HEK293 (cell line): Measurements from ENCODE around the gene EIF1AX.

ENCODE experiments used
- CTCF ChIA-PET: fragments of 350-600 bp; formaldehyde crosslinking; extraction: SDS; loops from one replicate; lab custom pipeline; 2021; ENCODE audit warnings: antibody characterized with exemption; lab: Yijun Ruan, JAX
- POLR2A ChIA-PET: fragments of 300-600 bp; formaldehyde crosslinking; extraction: SDS; loops from one replicate; lab custom pipeline; 2020; ENCODE audit warnings: antibody characterized with exemption, inconsistent platforms; lab: Yijun Ruan, JAX
- H3K27ac ChIP-seq: fragments of 200-500 bp; sonication (Bioruptor generic); 2 replicates; pipeline ENCODE4 v1.5.1; 2014; ENCODE audit warnings: low read depth, low read length, control low read depth, inconsistent platforms; ENCODE audit errors: extremely low read depth
- H3K36me3 ChIP-seq, 2 experiments: fragments of 200-500 bp in 1 of 2; sonication (Bioruptor generic) in 1 of 2; 1 replicate in 1 of 2; 2 replicates in 1 of 2; pipeline ENCODE4 v1.5.1; 2014 to 2017; ENCODE audit warnings: inconsistent platforms in 2 of 2, low read length in 2 of 2; ENCODE audit not compliant: control insufficient read depth in 2 of 2, insufficient read depth in 1 of 2
- H3K4me1 ChIP-seq: fragments of 200-500 bp; sonication (Bioruptor generic); 2 replicates; pipeline ENCODE4 v1.5.1; 2014; ENCODE audit warnings: mild to moderate bottlenecking, low read length, inconsistent platforms; ENCODE audit not compliant: control insufficient read depth, insufficient read depth
- H3K4me3 ChIP-seq: 2 replicates; pipeline ENCODE4 v1.5.1; 2011; ENCODE audit warnings: low read depth, mild to moderate bottlenecking, control low read depth, low read length, moderate library complexity
- H3K9me3 ChIP-seq: fragments of 200-500 bp; sonication (Bioruptor generic); 2 replicates; pipeline ENCODE4 v1.5.1; 2014; ENCODE audit warnings: low read depth, low read length, inconsistent platforms; ENCODE audit not compliant: control insufficient read depth, insufficient read depth
- AEBP2 ChIP-seq: fragments of 450-650 bp; formaldehyde crosslinking; IDR thresholded peaks from 2 replicates; pipeline ENCODE4 v1.5.1; 2016; ENCODE audit warnings: missing biosample characterization, missing genetic modification characterization, borderline replicate concordance
- BCL6B ChIP-seq: fragments of 450-650 bp; formaldehyde crosslinking; IDR thresholded peaks from 2 replicates; pipeline ENCODE4 v1.5.1; 2017; ENCODE audit warnings: missing biosample characterization, missing genetic modification characterization
- CTCF ChIP-seq: fragments of 450-650 bp; formaldehyde crosslinking; IDR thresholded peaks from 2 replicates; pipeline ENCODE4 v1.5.1; 2016; ENCODE audit warnings: missing biosample characterization, missing genetic modification characterization
- IKZF3 ChIP-seq: fragments of 450-650 bp; IDR thresholded peaks from 2 replicates; pipeline ENCODE4 v1.5.0; 2018; ENCODE audit warnings: missing biosample characterization, mild to moderate bottlenecking, missing genetic modification characterization, moderate library complexity
- KLF16 ChIP-seq: fragments of 450-650 bp; formaldehyde crosslinking; IDR thresholded peaks from 2 replicates; pipeline ENCODE4 v1.5.1; 2017; ENCODE audit warnings: missing biosample characterization, missing genetic modification characterization
- ZFP3 ChIP-seq: fragments of 450-650 bp; formaldehyde crosslinking; IDR thresholded peaks from 2 replicates; pipeline ENCODE4 v1.5.1; 2016; ENCODE audit warnings: low read depth, missing biosample characterization, missing genetic modification characterization
- ZNF114 ChIP-seq: fragments of 450-650 bp; formaldehyde crosslinking; IDR thresholded peaks from 2 replicates; pipeline ENCODE4 v1.5.0; 2017; ENCODE audit warnings: missing biosample characterization, missing genetic modification characterization
- ZNF132 ChIP-seq: fragments of 450-650 bp; formaldehyde crosslinking; IDR thresholded peaks from 2 replicates; pipeline ENCODE4 v1.5.1; 2017; ENCODE audit warnings: missing biosample characterization, missing genetic modification characterization, borderline replicate concordance
- ZNF18 ChIP-seq: fragments of 450-650 bp; formaldehyde crosslinking; IDR thresholded peaks from 2 replicates; pipeline ENCODE4 v1.5.1; 2016; ENCODE audit warnings: missing biosample characterization, missing genetic modification characterization
- ZNF239 ChIP-seq: fragments of 450-650 bp; formaldehyde crosslinking; IDR thresholded peaks from 2 replicates; pipeline ENCODE4 v1.5.1; 2016; ENCODE audit warnings: missing biosample characterization, missing genetic modification characterization
- ZNF394 ChIP-seq: fragments of 450-650 bp; formaldehyde crosslinking; IDR thresholded peaks from 2 replicates; pipeline ENCODE4 v1.5.1; 2016; ENCODE audit warnings: missing biosample characterization, missing genetic modification characterization, mild to moderate bottlenecking, moderate library complexity, borderline replicate concordance
- ZNF423 ChIP-seq: fragments of 450-650 bp; formaldehyde crosslinking; IDR thresholded peaks from 2 replicates; pipeline ENCODE4 v1.5.1; 2016; ENCODE audit warnings: missing biosample characterization, missing genetic modification characterization
- ZNF501 ChIP-seq: fragments of 450-650 bp; formaldehyde crosslinking; IDR thresholded peaks from 2 replicates; pipeline ENCODE4 v1.5.1; 2016; ENCODE audit warnings: missing biosample characterization, missing genetic modification characterization
- ZNF571 ChIP-seq: fragments of 450-650 bp; formaldehyde crosslinking; IDR thresholded peaks from 2 replicates; pipeline ENCODE4 v1.5.0; 2017; ENCODE audit warnings: missing biosample characterization, missing genetic modification characterization
- ZNF596 ChIP-seq: fragments of 450-650 bp; IDR thresholded peaks from 2 replicates; pipeline ENCODE4 v1.5.0; 2018; ENCODE audit warnings: missing biosample characterization, mild to moderate bottlenecking, missing genetic modification characterization, moderate library complexity
- ZNF610 ChIP-seq: fragments of 450-650 bp; formaldehyde crosslinking; IDR thresholded peaks from 2 replicates; pipeline ENCODE4 v1.5.1; 2016; ENCODE audit warnings: missing biosample characterization, missing genetic modification characterization, borderline replicate concordance
- ZNF623 ChIP-seq: fragments of 450-650 bp; formaldehyde crosslinking; IDR thresholded peaks from 2 replicates; pipeline ENCODE4 v1.5.1; 2016; ENCODE audit warnings: missing biosample characterization, missing genetic modification characterization
- ZNF664 ChIP-seq: fragments of 450-650 bp; formaldehyde crosslinking; IDR thresholded peaks from 2 replicates; pipeline ENCODE4 v1.5.1; 2016; ENCODE audit warnings: missing biosample characterization, missing genetic modification characterization
- ZNF76 ChIP-seq: fragments of 450-650 bp; formaldehyde crosslinking; IDR thresholded peaks from 2 replicates; pipeline ENCODE4; 2016; ENCODE audit warnings: low read depth, missing biosample characterization, missing genetic modification characterization, borderline replicate concordance
- ZNF837 ChIP-seq: fragments of 450-650 bp; formaldehyde crosslinking; IDR thresholded peaks from 2 replicates; pipeline ENCODE4 v1.5.1; 2016; ENCODE audit warnings: missing biosample characterization, missing genetic modification characterization
- TF ChIP-seq, protein P1 (sequence below): fragments of 450-650 bp; formaldehyde crosslinking; IDR thresholded peaks from 2 replicates; pipeline ENCODE4 v1.5.1; 2017; ENCODE audit warnings: missing biosample characterization, missing genetic modification characterization
- TF ChIP-seq, protein P2 (sequence below): sonication (generic); formaldehyde crosslinking; IDR thresholded peaks from 2 replicates; pipeline ENCODE4 v1.8.1; 2022; ENCODE audit warnings: mild to moderate bottlenecking, moderate library complexity, missing genetic modification reagents
- TF ChIP-seq, protein P3 (sequence below): fragments of 450-650 bp; formaldehyde crosslinking; IDR thresholded peaks from 2 replicates; pipeline ENCODE4 v1.5.1; 2016; ENCODE audit warnings: missing biosample characterization, missing genetic modification characterization

EIF1AX gene

DNA sequence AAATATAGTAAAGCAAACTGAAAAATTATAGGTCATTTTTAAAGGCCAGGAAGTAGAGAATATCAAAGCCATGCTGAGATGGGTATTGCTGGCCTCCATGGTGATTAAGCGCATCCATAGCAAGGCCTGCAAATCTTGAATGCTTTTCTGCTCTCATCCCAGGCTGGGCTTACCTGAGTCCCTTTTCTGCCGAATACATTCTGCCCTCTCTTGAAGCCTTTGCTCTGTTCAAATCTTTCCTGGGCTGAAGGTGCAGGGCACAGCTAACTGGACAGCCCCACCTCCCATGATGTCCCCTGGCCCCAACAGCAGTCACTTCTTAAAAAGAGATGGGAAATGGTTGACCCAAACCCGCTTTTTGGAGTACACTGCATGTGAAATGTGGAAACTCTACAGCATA lies 10.1 kb upstream of the EIF1AX start:
- Histone ChIP-seq H3K9me3 (no peaks in the 10 kb centered on the region), H3K4me1 (no peaks in the 10 kb centered on the region), H3K4me3 (no peak overlapping the region), H3K36me3 (peaks cover 30 to 44% of the 10 kb centered on the region in 2 experiments; a peak in 2 of 3 replicates), H3K27ac (no peak overlapping the region)
- TF ChIP-seq CTCF (no peak), ZNF501 (tag by site-specific recombination) (no peak), ZNF423 (tag by site-specific recombination) (no peak), ZFP3 (tag by site-specific recombination) (no peak)
- TF ChIP-seq, protein P1, sequence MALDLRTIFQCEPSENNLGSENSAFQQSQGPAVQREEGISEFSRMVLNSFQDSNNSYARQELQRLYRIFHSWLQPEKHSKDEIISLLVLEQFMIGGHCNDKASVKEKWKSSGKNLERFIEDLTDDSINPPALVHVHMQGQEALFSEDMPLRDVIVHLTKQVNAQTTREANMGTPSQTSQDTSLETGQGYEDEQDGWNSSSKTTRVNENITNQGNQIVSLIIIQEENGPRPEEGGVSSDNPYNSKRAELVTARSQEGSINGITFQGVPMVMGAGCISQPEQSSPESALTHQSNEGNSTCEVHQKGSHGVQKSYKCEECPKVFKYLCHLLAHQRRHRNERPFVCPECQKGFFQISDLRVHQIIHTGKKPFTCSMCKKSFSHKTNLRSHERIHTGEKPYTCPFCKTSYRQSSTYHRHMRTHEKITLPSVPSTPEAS (tag by site-specific recombination), result no peak
- POLR2A ChIA-PET, result no interaction called here
- CTCF ChIA-PET, result no interaction called here

GRCh38 chrX:20149326-20149725 lies 7.7 kb upstream of the EIF1AX start:
- Histone ChIP-seq H3K9me3 (no peaks in the 10 kb centered on the region), H3K36me3 (peaks cover 11 to 21% of the 10 kb centered on the region in 2 experiments; a peak in 2 of 3 replicates), H3K4me1 (no peaks in the 10 kb centered on the region), H3K27ac (no peak overlapping the region), H3K4me3 (no peak overlapping the region)
- ChIA-PET POLR2A (no interaction called here), CTCF (no interaction called here)
- no peak for TF ChIP-seq IKZF3 (tag by site-specific recombination)
- TF ChIP-seq ZNF394, result no peak
- no peak for TF ChIP-seq BCL6B
- no peak for TF ChIP-seq ZNF571 (tag by site-specific recombination)
- TF ChIP-seq KLF16 (tag by site-specific recombination), result no peak
- no peak for TF ChIP-seq ZNF132 (tag by site-specific recombination)
- TF ChIP-seq ZNF610 (tag by site-specific recombination), result no peak
- TF ChIP-seq ZNF76 (tag by site-specific recombination), result no peak
- TF ChIP-seq, protein P2, sequence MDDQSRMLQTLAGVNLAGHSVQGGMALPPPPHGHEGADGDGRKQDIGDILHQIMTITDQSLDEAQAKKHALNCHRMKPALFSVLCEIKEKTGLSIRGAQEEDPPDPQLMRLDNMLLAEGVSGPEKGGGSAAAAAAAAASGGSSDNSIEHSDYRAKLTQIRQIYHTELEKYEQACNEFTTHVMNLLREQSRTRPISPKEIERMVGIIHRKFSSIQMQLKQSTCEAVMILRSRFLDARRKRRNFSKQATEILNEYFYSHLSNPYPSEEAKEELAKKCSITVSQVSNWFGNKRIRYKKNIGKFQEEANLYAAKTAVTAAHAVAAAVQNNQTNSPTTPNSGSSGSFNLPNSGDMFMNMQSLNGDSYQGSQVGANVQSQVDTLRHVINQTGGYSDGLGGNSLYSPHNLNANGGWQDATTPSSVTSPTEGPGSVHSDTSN, result no peak
- no peak for TF ChIP-seq ZNF18 (tag by site-specific recombination)
- TF ChIP-seq ZNF239 (tag by site-specific recombination), result no peak
- TF ChIP-seq ZNF501 (tag by site-specific recombination), result no peak
- no peak for TF ChIP-seq ZNF623 (tag by site-specific recombination)
- no peak for TF ChIP-seq ZNF664 (tag by site-specific recombination)
- no peak for TF ChIP-seq AEBP2 (tag by site-specific recombination)
- TF ChIP-seq, protein P3, sequence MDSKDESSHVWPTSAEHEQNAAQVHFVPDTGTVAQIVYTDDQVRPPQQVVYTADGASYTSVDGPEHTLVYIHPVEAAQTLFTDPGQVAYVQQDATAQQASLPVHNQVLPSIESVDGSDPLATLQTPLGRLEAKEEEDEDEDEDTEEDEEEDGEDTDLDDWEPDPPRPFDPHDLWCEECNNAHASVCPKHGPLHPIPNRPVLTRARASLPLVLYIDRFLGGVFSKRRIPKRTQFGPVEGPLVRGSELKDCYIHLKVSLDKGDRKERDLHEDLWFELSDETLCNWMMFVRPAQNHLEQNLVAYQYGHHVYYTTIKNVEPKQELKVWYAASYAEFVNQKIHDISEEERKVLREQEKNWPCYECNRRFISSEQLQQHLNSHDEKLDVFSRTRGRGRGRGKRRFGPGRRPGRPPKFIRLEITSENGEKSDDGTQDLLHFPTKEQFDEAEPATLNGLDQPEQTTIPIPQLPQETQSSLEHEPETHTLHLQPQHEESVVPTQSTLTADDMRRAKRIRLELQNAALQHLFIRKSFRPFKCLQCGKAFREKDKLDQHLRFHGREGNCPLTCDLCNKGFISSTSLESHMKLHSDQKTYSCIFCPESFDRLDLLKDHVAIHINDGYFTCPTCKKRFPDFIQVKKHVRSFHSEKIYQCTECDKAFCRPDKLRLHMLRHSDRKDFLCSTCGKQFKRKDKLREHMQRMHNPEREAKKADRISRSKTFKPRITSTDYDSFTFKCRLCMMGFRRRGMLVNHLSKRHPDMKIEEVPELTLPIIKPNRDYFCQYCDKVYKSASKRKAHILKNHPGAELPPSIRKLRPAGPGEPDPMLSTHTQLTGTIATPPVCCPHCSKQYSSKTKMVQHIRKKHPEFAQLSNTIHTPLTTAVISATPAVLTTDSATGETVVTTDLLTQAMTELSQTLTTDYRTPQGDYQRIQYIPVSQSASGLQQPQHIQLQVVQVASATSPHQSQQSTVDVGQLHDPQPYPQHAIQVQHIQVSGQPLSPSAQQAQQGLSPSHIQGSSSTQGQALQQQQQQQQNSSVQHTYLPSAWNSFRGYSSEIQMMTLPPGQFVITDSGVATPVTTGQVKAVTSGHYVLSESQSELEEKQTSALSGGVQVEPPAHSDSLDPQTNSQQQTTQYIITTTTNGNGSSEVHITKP (tag by site-specific recombination), result no peak
- TF ChIP-seq ZNF596 (tag by site-specific recombination), result no peak
- TF ChIP-seq ZNF114 (tag by site-specific recombination), result no peak
- no peak for TF ChIP-seq ZNF837 (tag by site-specific recombination)
